Stimulated activated CD4-positive, alpha-beta T cell treated with anti-CD3 and anti-CD28 coated beads, Interleukin-15, amount 100 ng/mL, for 48 hours (primary cell): ENCODE data around the gene LOC128125822.
"Not testable (repeated sequence)": the region's sequence is repeated elsewhere in the genome, so short reads cannot be mapped to it uniquely, and the experiment has no call there.

Source experiments
- DNase-seq, 2 donors: peaks; one replicate each; pipeline ENCODE4 v3.0.0-alpha.2; 2020; ENCODE audit warnings: low read depth in 2 of 2

The LOC128125822 gene

DNA sequence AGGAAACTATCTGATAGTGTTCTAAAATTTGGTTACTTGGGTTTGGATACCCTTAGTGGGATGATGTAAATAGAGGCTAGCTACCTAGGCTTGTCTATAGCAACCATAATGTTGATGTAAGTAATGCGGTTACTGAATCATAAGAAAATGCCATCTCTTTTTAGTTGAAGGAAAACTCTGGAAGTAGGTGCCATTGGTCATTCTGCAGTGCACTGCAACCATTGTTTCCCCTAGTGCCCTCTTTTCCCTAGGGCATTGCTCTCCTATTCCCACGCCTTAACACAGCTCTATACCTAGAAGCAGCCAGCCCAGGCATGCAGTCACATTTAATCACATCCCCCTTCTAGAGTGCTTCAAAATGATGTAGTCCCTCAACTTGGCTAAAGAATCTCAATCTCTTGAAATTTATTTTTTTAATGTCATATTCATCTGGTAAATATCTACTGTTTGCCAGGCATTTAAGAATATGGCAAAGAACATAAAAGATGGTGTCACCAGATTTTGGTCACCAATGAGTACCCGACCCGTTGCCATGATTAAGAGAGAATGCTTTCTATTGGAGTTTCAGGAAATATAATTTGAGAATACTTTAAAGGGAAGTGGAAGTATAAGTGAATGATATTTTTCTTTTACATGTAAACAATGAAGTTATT, 10.4 kb downstream of the LOC128125822 start:
- DNase-seq, result no peak

DNA sequence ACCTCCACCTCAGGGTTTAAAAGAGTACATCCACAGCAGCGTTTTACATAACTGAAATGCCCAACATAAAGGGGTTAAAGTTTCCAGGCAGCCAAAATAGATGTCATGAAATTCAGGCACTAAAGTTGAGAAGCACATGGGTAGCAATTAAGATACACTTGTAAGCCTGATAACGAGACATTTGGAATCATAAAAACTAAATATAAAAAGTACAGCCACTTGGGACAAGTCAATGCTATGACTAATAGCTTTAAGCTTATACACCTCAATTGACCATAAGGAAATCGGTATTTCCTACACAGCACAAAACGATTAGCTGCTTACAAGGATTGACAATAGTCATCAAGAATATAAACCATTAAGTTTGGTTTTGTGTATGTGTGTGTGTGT, 11.8 kb downstream of the LOC128125822 start:
- no peak for DNase-seq

DNA sequence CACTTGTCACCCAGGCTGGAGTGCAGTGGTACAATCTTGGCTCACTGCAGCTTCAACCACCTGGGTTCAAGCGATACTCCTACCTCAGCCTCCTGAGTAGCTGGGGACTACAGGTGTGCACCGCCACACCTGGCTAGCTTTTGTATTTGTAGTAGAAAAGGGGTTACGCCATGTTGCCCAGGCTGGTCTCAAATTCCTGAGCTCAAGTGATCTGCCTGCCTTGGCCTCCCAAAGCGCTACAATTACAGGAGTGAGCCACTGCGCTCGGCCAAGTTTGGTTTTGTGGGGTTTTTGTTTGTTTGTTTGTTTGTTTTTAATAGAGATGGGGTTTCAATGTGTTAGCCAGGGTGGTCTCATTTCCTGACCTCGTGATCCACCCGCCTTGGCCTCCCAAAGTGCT, 12.3 kb downstream of the LOC128125822 start:
- no peak for DNase-seq

DNA sequence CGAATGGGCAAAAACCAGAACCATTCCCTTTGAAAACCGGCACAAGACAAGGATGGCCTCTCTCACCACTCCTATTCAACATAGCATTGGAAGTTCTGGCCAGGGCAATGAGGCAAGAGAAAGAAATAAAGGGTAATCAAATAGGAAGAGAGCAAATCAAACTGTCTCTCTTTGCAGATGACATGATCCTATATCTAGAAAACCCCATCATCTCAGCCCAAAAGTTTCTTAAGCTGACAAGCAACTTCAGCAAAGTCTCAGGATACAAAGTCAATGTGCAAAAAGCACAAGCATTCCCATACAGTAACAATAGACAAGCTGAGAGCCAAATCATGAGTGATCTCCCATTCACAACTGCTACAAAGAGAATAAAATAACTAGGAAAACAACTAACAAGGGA, 13.4 kb downstream of the LOC128125822 start:
- not testable (repeated sequence) for DNase-seq

DNA sequence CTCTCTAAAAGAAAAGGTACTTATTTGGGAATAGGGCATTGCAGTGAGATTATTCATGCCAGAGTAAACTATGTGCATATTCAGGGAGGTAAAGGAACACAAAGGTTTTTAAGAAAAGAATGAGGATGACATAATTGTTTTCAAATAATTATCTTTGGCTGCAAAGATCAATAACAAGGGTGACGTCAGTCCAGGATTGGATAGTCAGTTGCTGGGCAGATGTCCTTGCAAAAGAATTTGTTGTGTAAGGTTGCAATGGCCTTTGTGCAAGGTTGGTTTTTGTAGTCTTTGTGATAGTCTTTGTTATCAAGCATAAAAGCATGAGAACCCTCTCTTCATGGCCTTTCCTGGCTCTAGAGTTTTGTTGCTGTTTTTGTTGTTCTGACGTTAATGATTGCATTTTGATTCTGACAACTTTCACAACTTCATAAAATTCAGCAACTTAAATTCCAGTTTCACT, 17.7 kb downstream of the LOC128125822 start:
- no peak for DNase-seq

DNA sequence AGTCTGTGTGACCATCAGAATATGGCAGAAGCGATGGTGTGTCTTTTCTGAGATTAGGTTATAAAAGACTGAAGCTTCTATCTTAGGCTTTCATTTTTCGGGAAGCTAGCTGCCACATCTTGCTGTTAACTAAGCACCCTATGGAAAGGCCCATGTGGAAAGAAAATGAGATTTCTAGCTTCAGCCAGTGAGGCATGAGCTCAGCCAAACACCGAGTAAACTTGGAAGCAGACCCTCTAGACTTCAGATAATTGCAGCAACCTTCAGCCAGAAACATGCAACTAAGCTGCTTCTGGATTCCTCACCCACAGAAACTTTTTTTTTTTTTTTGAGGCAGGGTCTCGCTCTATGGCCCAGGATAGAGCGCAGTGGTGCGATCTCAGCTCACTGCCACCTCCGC, 20.6 kb downstream of the LOC128125822 start:
- no peak for DNase-seq

DNA sequence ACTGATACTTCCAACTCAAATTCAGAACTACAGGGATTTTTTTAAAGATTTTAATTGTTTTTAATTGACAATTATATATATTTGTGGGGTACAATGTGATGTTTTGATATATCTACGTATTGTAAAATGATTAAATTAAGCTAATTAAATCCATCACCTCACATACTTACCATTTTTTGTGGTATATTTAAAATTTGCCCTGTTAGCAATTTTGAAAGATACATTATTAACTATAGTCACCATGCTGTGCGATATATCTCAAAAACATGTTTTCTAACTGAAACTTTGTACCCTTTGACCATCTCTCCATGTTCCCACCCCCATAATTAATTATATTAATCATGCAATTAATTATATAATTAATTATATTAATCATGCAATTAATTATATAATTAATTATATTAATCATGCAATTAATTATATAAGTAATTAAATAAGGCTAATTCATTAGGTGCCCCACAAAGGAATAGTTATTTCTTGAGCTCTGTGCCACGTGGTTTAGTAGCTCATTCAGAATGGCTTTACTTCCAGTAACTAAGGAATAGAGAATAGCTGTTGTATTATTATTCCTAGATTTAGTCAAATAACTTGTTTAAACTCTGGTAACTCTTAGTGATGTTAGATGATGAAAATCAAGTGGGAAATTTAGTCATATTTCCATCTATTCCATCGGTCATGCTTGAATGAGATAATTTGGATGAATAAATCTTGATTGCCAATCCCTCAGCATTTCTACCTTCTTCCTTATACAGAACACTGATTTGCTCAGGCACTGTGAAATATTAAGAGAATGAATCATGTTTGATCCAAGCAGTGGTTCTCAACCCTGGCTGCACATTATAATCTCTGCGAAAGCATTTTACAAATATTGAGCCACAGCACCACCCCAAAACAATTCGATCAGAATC, 25.1 kb downstream of the LOC128125822 start:
- no peak for DNase-seq

DNA sequence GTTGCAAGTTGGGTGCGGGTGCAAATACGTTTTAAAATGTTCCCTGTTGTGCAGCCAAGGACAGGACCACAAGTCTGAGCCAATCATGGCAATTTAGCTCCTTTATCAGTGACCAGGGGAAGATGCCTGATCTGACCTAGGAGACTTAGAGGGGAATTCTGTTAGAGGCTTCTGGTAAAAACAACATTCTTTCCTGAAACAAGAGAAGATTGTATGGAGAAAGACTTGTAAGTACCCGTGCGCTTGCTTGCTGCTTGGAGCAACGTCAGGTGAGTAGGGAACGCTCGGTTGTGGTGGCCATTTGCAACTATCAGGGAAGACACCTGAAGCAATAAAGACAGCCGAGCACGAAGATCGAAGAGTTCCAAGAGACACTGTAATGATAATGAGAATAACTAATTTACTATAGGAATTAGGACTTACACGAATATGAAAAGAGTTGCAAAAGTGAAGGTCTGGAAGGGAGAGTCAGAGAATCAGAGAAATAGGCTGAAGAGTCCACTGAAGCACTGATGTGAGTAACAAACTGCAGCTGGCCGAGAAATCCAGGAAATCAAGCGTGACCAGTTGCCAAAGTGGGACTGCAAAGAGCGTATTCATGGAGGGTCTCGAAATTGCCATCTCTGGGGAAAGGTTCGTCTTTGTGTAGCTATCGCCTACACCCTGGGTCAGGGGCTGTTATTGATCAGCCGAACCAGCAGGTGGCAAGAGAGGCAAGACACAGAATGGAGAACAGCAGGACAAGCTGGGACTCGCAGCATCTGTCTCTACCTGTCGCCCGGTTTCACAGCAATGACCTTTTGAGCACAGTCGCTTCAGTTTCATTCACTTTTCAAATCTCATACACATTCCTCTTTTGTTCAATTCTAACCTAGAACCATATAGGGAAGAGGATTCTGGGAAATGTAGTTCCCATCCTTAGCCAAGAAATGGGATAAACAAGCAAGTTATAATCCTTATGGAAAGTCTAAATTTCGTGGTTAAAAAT, 26.1 kb downstream of the LOC128125822 start:
- peak; percentile 55 to 58 for DNase-seq

DNA sequence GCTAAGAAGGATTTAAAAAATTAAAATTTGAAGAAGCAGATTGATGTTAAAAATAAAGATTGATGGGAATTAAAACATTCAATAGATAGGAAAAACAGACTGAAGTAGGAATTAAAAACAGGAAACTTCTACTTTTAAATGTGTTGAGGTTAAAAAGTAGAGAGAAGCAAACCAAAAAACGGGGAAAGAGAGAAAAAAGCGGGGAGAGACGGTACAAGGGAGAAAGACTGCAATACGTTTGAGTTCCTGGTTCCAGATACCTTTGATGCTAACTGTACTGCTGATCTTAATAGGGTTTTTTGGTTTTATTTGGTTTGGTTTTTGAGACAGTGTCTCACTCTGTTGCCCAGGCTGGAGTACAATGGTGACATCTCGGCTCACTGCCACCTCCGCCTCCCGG, 27.0 kb downstream of the LOC128125822 start:
- DNase-seq, result no peak

DNA sequence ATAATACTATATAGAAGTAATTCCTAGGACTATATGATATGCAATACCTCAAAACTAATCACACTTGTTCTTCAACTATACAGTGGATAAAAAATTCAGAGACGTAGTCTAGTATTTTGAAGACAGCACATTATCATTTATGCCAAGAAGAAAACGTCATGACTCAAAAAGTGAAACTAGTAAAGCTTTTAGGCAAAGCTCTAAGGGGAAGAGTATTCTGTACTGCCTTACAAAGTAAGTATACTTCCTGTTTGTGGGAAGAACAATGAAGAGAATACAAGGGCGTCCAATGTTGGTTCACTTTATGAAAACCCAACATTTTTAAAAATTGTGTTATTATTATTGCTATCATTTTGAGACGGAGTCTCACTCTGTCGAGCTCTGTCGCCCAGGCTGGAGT, 27.9 kb downstream of the LOC128125822 start:
- DNase-seq, result no peak

DNA sequence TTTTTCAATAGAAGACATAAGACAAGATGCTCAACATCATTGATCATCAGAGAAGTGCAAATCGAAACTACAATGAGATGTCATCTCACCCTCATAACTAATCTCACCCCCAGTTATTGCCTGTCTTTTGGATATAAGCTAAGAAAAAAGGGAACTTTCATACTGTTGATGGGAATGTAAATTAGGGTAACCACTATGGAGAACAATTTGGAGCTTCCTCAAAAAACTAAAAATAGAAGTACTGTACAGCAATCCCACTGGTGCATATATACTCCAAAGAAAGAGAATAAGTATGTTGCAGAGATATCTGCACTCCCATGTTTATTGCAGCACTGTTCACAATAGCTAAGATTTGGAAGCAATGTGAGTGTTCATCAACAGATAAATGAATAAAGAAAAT, 37.0 kb downstream of the LOC128125822 start:
- DNase-seq, result no peak

DNA sequence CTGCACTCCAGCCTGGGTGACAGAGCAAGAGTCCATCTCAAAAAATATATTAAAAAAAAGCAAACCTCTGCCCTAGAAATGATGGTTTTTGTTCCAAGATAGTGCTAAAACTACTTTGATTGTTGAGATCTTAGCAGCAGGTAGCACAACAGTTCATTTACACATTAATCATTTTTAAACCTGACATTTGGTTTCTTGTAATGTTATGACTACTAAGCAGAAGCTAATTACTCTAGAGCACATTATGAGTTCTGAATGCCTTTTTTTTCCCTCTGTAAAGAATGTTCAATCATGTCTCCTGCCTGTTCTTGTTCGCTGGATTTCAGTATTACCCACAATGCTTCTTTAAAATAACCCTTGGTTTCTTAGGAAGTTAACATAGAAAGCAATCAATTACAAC, 38.7 kb downstream of the LOC128125822 start:
- no peak for DNase-seq

DNA sequence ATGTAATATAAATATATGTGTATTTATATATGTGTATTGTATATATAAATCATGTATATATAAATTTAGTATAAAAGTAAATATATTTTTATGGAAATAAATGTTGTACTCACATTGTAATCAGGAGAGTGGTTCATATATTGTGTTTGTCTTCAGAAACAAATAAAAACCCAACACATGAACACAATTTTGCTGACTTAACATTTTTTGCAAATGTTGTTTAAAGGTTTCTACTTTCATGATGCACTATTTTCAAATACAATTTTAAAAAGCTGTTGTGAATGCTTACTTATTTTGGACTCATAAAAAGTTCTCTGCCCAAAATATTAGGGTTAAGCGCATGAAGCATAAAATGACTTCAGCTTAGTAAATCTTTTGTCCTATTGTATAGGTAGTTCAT, 39.3 kb downstream of the LOC128125822 start:
- DNase-seq, result no peak

DNA sequence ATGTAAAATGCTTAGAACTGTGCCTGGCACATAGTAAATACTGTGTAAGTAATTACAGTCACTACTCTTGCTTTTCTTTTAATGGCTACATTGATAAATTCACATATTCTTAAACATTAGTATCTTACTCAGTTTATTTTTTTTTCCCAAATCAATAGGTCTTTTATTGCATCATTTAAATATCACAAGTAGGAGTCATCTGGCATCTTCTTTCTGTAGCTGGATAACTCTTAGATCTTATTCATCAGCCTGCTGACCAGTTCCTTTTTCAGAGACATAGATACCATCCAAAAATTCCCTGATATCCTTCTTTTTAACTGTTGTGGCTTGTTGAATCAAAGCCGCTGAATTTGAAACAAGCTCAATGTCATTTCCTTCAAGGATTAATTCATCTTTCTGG, 43.3 kb downstream of the LOC128125822 start:
- DNase-seq, result no peak
